Stimulated activated CD4-positive, alpha-beta T cell treated with anti-CD3 and anti-CD28 coated beads, Interleukin-1b, Interleukin-23, amount 100 ng/mL, for 24 hours (primary cell): ENCODE measurements around the gene NTMT1.
"Not testable (repeated sequence)": the region's sequence is repeated elsewhere in the genome, so short reads cannot be mapped to it uniquely, and the experiment has no call there.

Experiments used
- DNase-seq, 4 experiments: peaks; one replicate each; pipeline ENCODE4 v3.0.0-alpha.2; 2020; ENCODE audit warnings: low read depth in 4 of 4, low spot score in 1 of 4

NTMT1 gene

DNA sequence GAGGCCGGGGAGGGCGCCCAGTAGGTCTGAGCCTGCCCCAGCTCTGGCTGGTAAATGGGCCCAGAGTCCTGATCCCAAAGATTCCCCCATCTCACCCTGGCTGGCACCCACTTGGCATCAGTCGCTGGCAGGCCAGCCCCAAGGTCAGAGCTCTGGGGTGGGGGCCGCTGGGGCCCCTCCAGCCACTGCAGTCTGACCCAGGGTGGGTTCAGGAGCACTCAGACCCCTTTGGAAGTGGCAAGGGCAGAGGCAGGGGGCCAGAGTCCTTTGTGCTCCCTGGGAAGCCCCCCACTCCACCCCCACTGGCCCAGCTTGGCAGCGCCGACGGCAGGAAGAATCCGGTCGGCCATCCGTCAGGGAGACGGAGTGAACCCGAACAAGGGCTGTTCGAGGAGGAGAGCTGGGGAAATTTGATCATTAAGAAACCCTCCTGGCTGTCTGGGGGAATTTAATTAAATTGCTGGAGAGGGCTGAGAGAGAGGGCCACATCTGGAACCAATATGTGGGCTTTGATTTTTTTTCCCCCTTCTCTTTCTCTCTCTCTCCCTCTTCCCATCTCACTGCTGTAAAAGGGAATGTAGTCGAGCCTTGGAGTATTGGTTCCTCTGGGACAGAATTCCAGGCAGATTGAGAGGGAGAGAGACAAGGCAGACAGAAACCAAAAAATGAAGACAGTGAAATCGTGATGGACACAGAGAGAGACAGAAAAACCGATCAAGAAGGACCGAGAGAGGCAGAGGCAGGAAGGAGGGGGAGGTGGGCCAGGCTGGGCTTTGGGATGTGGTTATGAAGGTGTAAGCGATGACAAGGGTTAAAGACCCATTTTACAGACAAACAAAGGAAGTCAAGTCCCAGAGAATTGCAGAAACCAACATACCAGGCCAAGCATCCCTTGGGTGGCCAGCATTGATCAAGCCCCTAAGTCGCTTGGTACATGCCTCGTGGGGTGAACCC, 24.0 kb downstream of the NTMT1 start:
- no peak for DNase-seq

DNA sequence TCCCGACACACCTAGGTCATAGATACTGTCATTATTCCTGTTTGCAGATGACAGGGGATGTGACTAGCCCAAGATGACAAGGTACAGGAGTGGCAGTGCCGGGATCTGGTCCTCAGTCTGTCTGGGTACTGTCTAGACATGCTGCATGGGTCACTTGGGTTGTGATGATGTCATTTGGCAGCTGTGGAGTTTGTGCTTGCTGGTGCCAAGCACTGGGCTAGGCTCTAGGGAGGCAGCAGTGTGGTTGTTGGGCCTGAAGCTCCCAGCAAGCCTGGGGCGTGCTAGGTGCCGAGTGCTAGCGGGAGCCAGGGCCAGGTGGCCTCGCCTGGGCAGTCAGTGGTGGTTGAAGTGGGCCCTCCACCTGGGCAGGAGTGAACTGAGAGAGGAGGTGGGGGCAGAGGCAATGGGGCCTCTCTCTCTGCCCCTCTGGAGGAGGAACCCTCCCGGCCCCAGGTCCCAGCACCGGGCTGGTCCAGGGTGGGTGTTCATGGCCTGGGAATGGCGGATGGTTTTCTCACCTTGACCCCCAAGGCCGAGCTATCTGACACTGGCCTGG, 24.8 kb downstream of the NTMT1 start:
- DNase-seq = no peak

DNA sequence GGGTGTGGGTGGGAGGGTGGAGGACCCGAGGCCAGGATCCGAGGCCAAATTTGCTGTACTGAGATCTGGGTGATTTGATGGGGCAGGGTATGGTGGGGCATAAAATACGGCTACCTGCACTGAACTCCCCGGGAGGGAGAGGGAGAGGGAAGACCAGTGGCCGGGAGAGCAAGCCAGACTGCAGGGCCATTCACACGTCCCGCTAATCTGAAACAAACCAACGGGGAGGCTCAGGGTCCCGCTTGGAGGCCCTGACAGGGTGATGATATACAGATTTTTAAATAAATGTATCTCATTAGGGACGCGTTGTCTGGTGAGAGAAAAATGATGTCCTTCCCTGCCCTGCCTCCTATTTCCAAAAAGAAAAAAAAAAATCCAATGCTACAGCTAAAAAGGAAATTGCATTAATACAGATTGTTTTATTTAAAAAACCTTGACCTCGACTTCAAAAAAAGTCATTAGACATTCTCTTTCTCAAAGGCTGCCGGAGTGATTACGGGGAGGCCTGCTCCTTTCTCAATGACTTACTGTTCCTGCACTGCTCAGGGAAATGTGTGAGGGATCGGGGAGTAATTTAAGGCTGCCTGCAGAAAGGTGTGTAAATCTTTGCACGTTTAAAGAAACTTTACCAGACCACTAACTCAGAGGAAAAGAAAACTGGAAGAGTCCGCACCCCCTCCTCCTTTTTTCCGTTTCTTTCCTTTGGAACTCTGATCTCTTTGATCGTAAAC, 28.0 kb downstream of the NTMT1 start:
- no peak for DNase-seq

DNA sequence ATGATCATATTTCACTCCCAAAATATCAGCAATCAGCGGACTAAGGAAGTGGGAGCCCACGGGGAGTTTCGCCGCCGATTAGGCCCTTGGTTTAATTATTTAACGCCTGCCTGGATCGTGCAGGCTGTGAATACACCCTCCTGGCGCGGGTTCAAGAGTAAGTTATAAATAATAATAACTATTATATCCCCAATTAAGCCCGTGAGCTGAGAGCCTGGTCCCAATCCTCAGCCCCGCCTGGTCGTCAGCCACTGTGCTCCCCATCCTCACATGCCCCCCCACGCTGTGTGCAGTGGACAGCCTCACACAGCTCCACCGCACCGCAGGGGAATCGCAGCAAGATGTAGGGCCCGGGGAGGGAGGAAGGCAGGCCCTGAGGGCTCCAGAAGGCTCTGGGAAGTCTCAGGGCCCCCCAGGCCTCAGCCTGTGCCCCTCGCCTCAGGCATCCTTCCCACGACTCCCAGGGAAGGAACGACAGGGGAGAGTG, 28.6 kb downstream of the NTMT1 start:
- DNase-seq = no peak

DNA sequence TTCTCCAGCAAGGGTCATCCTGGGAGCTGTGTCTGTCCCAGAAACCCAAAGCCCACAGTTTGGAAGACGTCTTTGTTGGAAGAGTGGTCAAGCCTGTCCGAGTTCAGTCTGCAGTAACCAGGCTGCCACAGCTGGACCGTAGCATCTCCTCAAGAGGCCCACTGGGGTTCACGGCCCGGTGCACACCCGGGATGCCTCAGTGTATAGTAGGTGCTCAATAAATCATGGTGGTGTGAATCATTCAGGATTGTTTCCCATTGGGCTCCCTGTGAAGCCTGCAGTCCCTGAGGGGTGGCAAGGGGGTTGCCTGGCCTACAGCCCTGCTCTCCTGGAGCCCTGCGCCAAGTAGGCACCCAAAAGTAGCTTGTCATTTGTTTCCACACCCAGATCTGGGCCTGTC, 29.2 kb downstream of the NTMT1 start:
- DNase-seq = no peak

DNA sequence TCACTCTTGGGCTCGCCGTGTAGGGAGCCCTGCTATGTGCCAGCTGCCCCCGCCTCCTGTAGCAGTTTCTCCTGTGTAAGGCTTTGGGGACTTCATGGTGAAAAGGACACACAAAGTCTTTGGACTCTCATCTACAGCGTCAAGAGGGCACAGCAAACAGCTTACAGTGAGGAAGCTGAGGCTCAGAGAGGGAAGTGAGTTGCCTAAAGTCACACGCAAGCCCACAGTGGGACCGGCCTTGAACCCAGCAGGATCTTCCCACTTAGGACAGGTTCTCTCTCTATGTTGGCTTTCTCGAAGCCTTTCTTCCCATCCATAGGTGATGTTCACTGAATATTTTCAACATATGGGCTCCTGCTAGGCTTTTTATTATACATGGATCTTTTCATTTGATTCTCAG, 29.7 kb downstream of the NTMT1 start:
- DNase-seq = no peak

DNA sequence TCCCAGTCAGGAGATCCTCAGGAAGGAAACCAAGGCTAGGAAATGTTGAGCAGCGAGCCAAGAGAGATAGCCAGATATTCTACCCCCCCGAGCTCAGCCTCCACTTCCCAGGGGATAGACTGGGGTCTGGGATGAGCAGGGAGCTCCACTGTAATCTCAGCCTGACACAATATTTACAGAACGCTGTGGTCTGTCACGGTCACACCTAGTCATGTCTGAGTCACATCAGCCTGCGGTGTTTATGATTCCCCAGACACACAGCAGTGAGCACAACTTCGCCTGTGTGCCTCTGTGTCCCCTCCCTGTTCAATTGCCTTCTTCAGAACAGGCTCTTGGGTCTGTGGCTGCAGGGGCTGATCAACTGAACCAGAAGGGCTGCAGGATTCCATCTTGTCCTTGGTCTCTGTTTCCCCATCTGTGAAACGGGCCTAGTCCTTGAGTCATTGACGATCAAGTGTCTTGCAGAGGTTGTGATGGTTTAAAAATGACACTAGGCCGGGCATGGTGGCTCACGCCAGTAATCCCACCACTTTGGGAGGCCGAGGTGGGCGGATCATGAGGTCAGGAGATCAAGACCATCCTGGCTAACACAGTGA, 30.9 kb downstream of the NTMT1 start:
- DNase-seq = no peak

DNA sequence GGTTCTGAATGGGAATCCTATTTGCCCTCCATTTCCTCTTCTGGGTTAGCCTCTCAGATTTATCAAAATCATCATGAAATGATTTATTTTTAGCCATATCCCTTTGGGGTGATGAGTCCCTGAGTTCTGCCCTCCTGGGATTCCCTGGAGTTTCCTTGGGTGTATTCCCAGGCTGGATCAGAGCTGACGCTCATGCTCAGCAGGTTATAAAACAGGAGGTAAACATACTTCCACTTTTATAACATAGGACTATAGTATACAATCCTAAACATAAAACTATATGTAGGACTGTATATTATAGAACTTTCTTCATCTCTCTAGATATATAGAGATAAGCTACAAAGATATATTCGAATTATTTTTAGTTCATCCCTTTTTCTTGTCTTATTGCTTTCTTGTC, 35.1 kb downstream of the NTMT1 start:
- DNase-seq = no peak

DNA sequence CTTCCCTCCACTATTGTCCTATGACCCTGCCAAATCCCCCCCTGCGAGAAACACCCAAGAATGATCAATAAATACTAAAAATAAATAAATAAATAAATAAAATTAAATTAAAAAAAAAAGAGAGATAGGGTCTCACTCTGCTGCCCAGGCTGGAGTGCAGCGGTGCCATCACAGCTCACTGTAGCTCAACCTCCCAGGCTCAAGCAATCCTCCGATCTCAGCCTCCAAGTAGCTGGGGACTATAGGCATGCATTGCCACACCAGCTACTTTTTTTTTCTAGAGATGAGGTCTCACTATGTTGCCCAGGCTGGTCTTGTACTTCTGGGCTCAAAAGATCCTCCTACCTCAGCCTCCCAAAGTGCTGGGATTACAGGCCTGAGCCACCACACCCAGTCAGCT, 36.3 kb downstream of the NTMT1 start:
- not testable (repeated sequence) for DNase-seq

DNA sequence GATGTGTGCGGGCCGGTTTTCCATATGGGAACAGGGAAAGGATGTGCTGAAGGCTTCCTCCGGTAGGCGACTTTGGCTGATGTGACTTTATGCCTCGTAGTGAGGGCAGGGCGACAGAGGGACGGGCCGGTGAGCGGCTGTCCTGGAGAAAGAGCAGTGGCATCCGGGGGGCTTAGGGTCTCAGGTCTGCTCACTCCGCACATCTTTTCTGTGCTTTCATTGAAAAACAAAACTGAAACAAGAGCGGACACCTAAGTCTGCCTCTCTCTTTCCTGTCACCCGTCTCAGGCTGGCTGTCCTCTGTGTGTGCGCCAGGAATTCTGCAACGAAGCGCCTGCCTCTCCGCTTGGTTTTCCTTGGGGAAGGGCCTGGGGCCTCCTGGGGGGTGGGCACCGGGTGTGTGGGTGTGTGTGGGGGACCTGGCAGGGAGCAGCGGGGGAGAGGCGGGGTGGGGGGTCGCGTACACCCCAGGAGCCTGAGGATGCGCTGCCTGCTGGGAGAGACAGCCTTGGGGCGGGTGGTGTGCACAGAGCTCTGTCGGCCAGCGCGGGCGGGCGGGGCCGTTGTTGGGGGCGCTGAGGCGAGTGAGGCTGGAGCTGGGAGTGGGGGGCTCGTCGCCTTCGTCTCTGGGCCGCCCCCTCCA, 38.9 kb downstream of the NTMT1 start:
- DNase-seq = no peak

DNA sequence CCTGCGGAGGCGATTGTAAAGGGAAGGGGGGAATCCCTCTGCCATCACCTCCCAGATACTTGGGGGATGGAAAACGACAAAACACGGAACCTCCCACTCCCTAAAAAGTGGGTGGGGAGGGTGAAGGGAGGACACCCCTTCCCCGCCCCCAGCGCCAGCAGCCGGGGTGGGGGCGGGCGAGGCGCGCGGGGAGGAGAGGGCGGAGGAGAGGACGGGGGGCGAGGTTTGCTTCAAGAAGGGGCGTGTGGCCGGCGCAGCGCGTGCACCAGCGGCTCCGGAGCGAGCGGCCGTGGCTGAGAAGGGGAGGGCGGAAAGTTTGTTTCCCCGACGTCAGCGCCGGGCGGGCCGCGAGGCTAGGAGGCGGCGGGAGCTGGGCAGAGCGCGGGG, 39.4 kb downstream of the NTMT1 start, which contains the start of gene PRRX2:
TSS of gene PRRX2 (plus strand) at position 259 of the 387 bp plus-strand sequence. CDS start 221 bp downstream, outside the sequence.
- no peak for DNase-seq

DNA sequence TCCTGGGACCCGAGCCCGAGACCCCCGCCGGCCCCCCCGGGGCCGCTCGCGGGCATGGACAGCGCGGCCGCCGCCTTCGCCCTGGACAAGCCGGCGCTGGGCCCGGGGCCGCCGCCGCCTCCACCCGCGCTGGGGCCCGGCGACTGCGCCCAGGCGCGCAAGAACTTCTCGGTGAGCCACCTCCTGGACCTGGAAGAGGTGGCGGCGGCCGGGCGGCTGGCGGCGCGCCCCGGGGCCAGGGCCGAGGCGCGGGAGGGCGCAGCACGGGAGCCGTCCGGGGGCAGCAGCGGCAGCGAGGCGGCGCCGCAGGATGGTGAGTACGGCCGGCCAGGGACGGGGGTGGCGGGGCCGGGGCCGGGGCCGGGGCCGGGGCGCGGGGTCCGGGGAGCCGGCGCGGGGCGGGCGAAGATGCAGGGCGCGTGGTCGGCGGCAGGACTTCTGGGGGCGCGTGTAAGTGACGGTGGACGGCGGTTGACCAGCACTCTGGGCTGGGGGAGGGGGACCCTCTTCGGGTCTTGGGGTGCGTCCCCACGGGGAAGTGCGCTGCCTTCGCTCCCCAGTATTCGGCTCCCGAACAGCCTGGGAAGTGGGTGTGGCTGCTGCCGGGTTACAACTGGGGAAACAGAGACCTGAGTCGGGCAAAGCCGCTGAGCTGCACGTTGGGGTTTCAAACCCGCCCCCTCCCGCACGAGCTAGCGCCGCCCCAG, 40.0 kb downstream of the NTMT1 start:
- DNase-seq = no peak

DNA sequence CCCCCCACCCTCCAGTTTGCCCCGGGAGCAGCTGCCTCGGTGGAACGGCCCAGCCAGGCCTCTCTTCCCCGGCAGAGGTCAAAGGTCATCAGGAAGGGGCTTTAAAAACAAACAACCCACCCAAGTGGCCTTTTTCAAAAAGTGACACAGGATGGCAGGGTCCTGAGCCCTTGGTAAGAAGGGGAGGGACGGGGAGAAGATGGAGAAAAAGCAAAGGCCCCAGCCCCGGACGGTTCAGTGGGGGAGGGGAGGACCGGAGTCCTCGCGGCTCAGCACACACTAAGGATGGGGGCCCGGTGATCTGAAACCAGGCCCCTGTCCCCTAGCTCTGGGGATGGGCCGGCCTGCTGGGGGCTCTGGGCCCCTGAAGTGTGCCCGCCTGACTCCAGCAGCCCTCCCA, 40.6 kb downstream of the NTMT1 start:
- no peak for DNase-seq

DNA sequence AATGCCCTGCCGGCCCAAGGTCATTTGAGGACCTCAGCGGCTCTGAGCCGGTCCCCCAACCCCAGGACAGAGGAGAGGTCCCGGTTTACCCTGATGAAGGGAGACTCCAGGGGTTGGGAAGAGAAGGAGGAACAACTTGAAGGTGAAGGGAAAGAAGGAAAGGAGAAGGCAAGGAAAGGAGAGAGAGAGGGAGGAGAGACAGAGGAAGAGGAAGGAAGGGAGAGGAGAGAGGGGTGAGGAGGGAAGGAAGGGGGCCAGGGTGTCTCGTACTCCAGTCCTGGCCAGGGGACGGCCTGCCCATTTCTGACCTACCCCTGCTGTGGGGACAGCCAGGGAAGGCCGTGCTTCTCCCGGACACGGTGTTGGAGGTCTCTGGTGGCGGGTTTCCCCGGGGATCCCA, 41.4 kb downstream of the NTMT1 start:
- no peak for DNase-seq

DNA sequence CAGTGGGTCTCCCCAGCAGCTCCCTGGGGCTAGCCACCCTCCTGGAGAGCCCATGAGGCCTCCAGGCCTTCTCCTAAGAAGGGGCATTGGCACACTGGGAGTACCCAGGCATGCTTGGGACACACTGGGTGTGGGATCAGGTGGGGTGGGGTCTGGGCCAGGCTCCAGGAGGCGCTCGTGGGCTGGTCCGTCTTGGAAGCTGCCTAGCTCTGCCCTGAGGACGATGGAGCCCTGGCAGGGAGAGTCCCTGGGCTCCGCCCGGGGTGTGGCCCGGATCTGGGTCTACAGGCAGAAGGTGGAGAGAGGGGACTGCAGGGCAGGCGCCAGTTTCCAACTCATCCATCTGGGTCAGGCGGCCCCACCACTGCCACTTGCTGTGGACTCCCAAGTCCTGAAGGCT, 41.9 kb downstream of the NTMT1 start:
- no peak for DNase-seq

DNA sequence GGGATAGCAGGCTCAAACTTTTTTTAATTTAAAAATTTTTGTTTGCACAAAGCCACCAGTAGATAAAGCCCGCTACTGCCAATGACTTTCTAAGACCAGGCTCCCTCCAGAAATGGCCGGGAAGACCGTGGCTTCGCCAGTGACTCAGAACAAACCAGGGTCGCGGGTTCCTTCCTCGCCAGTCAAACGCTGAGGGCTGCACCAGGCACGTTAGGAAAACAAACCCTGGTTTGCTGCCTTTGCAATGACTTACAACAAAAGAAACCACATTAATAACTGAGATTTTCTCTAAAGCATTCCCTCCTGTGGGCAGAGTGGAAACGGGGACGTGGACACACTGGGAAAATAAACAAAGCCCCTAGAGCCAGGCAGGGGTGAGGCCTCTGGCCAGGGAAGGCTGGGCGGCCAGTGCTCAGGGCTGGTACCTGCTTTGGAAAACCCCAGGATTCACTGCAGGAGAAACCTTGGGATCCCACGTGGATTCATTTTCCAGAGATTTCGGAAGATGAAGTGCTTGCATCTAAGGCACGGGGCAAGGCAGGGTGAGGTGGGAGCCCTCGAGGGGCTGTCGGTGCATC, 43.3 kb downstream of the NTMT1 start:
- no peak for DNase-seq

DNA sequence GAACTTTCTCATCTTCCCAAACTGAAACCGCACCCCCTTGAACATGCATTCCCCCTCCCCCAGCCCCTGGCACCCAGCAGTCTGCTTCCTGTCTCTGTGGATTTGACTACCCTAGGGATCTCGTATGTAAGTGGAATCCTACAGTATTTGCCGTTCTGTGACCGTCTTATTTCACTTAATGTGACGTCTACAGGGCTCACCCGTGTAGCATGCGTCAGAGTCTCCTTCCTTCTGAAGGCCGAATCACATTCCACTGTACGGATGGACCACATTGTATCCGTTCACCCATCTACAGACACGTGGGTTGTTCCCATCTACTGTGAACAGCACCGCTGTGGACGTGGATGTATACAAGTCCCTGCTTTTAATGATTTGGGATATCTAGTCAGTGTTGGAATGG, 44.0 kb downstream of the NTMT1 start:
- DNase-seq = no peak

DNA sequence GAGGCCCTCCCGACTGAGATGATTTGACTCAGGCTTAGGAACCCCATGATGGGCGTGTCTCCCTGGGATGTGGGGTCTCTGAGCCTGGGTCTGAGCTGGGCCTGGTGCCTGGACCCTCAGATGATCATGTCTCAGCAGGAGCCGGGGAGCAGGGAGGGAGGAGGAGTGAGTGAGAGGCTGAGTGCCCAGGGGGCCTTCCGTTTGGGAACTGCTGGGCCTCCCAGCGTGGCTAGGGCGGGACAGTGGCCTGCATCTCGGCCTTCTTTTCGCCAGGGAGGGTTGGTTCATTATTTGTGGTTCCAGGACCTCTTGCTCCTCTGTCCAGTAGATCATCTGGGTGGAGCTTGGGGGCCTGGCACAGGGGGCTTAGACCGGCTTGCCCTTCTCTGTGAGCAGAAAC, 45.1 kb downstream of the NTMT1 start:
- DNase-seq = no peak

DNA sequence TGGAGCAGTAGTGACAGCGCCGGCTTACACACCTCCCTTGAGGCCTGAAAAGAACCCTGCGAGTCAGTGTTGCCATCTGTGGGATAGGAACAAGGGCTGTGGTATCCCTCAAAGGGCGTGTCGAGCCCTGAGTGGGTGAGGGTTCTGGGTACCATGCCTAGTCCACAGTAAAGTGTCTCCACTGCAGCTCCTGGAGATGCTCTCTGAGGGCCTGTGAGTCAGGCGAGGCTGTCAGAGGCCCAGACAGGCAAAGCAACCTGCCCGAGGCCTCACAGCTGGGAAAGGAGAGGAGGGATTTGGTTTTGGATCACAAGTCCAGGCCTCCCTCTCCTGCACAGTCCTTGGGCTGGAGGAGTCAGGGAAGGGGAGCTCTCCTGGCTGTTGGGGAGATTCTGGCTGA, 45.6 kb downstream of the NTMT1 start:
- DNase-seq = no peak

DNA sequence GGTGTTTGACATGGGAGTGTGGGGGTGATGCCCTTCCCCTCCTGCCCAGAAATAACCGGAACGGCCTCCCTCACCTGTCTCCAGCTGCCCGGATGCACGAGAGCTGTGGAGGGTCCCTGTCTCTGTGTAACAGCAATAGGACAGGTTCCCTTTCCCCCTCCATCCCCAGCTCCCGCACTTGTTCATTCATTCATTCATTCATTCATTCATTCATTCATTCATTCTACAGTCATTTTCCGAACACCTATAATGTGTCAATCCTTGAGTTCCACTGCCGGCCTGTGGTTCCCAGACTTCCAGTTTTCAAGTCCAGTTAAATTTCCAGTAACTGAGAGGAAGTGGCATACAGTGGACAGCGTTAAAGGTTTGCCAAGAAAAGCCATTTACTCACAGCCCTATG, 46.7 kb downstream of the NTMT1 start:
- no peak for DNase-seq
